OCI-LY1 (cell line): ENCODE results near the gene DRD1.

Experiments used
- CTCF ChIP-seq: fragments of 200-600 bp; sonication (generic), shearing (Covaris generic); IDR thresholded peaks from 2 replicates; pipeline ENCODE4 v1.5.1; 2017; ENCODE audit warnings: mild to moderate bottlenecking, antibody characterized with exemption, low read length, moderate library complexity, mixed read lengths
- EZH2 ChIP-seq: fragments of 200-600 bp; sonication (generic), shearing (Covaris generic); IDR thresholded peaks from 2 replicates; pipeline ENCODE4 v1.8.0; 2017; ENCODE audit warnings: borderline replicate concordance, mixed run types, mild to moderate bottlenecking, antibody characterized with exemption, low read length, moderate library complexity, mixed read lengths

DNA sequence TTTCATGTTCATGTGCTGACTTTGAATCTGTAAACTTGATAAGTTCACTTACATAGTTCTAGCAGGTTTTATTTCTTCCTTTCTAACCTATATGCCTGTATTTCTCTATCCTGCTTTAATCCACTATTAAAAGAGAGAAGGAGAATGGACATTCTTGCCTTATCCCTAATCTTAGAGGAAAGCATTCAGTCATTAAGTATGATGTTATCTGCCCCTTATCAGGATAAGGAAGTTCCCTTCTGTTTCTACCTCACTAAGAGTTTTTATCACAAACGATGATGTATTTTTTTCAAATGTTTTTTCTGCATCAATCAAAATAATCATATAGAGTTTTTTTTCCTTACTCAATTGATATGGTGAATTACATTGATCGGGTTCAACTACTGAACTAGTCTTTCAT lies 33.1 kb downstream of the DRD1 start:
- TF ChIP-seq EZH2 = no peak
- TF ChIP-seq CTCF = no peak
